ENCODE measurements around the gene CEP192. TPM values are rescaled to one million over a fixed set of nuclear protein-coding genes. Genes with fewer than 3 reads are reported as not detected.

Gene CEP192
- total RNA-seq, 1 donor from 2014 or later: 14.7 TPM

- Mint-ChIP-seq H3K36me3 (ENCODE audit: low read depth) (no peaks in the 10 kb centered on the region), H3K27ac (ENCODE audit: unreplicated experiment) (no peak overlapping the region), H3K9me3 (ENCODE audit: low read depth) (no peaks in the 10 kb centered on the region), H3K27me3 (ENCODE audit: low read depth) (no peaks in the 10 kb centered on the region), H3K4me1 (ENCODE audit: low read depth) (peaks cover 3% of the 10 kb centered on the region), H3K4me3 (ENCODE audit: unreplicated experiment) (no peak overlapping the region)
- no peak for TF ChIP-seq CTCF (IDR thresholded peaks at IDR 0.05)
- DNase-seq (ENCODE audit: low spot score): no peak
These were observed 7.3 kb downstream of the CEP192 start for GRCh38 chr18:12998332-12999060.

GRCh38 chr18:13003466-13003896 is 12.3 kb downstream of the CEP192 start:
- TF ChIP-seq CTCF (IDR thresholded peaks at IDR 0.05): peak; percentile 80
- no peak for DNase-seq (ENCODE audit: low spot score)
- Mint-ChIP-seq H3K27me3 (ENCODE audit: low read depth) (no peaks in the 10 kb centered on the region), H3K9me3 (ENCODE audit: low read depth) (no peaks in the 10 kb centered on the region), H3K36me3 (ENCODE audit: low read depth) (no peaks in the 10 kb centered on the region), H3K27ac (ENCODE audit: unreplicated experiment) (no peak overlapping the region), H3K4me1 (ENCODE audit: low read depth) (peaks cover 1% of the 10 kb centered on the region), H3K4me3 (ENCODE audit: unreplicated experiment) (no peak overlapping the region)

- no peak overlapping the region for H3K4me3 Mint-ChIP-seq (ENCODE audit: unreplicated experiment)
- H3K4me1 Mint-ChIP-seq (ENCODE audit: low read depth): no peaks in the 10 kb centered on the region
- no peak overlapping the region for H3K27ac Mint-ChIP-seq (ENCODE audit: unreplicated experiment)
- DNase-seq (ENCODE audit: low spot score): no peak
- no peaks in the 10 kb centered on the region for H3K9me3 Mint-ChIP-seq (ENCODE audit: low read depth)
- H3K27me3 Mint-ChIP-seq (ENCODE audit: low read depth): no peaks in the 10 kb centered on the region
- no peaks in the 10 kb centered on the region for H3K36me3 Mint-ChIP-seq (ENCODE audit: low read depth)
- no peak for TF ChIP-seq CTCF (IDR thresholded peaks at IDR 0.05)
These were observed 13.2 kb downstream of the CEP192 start for GRCh38 chr18:13004396-13004795.

GRCh38 chr18:13005289-13005688 is 14.1 kb downstream of the CEP192 start:
- Mint-ChIP-seq H3K9me3 (ENCODE audit: low read depth) (no peaks in the 10 kb centered on the region), H3K36me3 (ENCODE audit: low read depth) (no peaks in the 10 kb centered on the region), H3K27me3 (ENCODE audit: low read depth) (no peaks in the 10 kb centered on the region), H3K4me3 (ENCODE audit: unreplicated experiment) (no peak overlapping the region), H3K4me1 (ENCODE audit: low read depth) (no peaks in the 10 kb centered on the region), H3K27ac (ENCODE audit: unreplicated experiment) (no peak overlapping the region)
- no peak for DNase-seq (ENCODE audit: low spot score)
- no peak for TF ChIP-seq CTCF (IDR thresholded peaks at IDR 0.05)

- no peak overlapping the region for H3K27ac Mint-ChIP-seq (ENCODE audit: unreplicated experiment)
These were observed 15.5 kb downstream of the CEP192 start for GRCh38 chr18:13006531-13007247.

More at GRCh38 chr18:13006531-13007247, 15.5 kb downstream of the CEP192 start:
- Mint-ChIP-seq H3K4me3 (ENCODE audit: unreplicated experiment) (no peak overlapping the region), H3K9me3 (ENCODE audit: low read depth) (no peaks in the 10 kb centered on the region), H3K36me3 (ENCODE audit: low read depth) (peaks cover under 1% of the 10 kb centered on the region), H3K4me1 (ENCODE audit: low read depth) (no peaks in the 10 kb centered on the region), H3K27me3 (ENCODE audit: low read depth) (no peaks in the 10 kb centered on the region)
- no peak for TF ChIP-seq CTCF (IDR thresholded peaks at IDR 0.05)
- no peak for DNase-seq (ENCODE audit: low spot score)

Data from chondrocyte (in vitro differentiated cells).